ENCODE results near the gene SV2C.

Gene SV2C

GRCh38 chr5:76351577-76351976 is 268.4 kb downstream of the SV2C start:
- no peak for DNase-seq
- no peaks in the 10 kb centered on the region for H3K4me1 ChIP-seq (ENCODE audit: low read length)
- no peak overlapping the region for H3K4me3 ChIP-seq (ENCODE audit: low read length)
- H3K9me2 ChIP-seq (replicated peaks; ENCODE audit: insufficient read depth, low read length), result no peaks in the 10 kb centered on the region
- H3K27ac ChIP-seq (ENCODE audit: low read length), result no peak overlapping the region
- no peak overlapping the region for H3K4me2 ChIP-seq (ENCODE audit: low read depth, low read length)
- H3F3A ChIP-seq (ENCODE audit: insufficient read depth, low read length), result no peaks in the 10 kb centered on the region
- no peaks in the 10 kb centered on the region for H4K20me1 ChIP-seq (ENCODE audit: insufficient read depth, low read length)
- no peaks in the 10 kb centered on the region for H3K79me2 ChIP-seq (ENCODE audit: low read length)
- TF ChIP-seq EZH2phosphoT487 (IDR thresholded peaks at IDR 0.05; ENCODE audit: low read length) (no peak), CTCF (IDR thresholded peaks at IDR 0.05; ENCODE audit: low read length) (no peak), EZH2 (optimal IDR thresholded peaks at IDR 0.05; ENCODE audit: low read depth, low read length) (no peak)
- no peaks in the 10 kb centered on the region for H3K9me3 ChIP-seq (replicated peaks; ENCODE audit: insufficient read depth, low read length)
- H3K9ac ChIP-seq (ENCODE audit: low read length), result no peak overlapping the region
- H2AFZ ChIP-seq (ENCODE audit: low read length), result no peak overlapping the region
- no peaks in the 10 kb centered on the region for H3K36me3 ChIP-seq (replicated peaks; ENCODE audit: insufficient read depth, low read length)
- no peaks in the 10 kb centered on the region for H3K27me3 ChIP-seq (replicated peaks; ENCODE audit: insufficient read depth, low read length)

DNA sequence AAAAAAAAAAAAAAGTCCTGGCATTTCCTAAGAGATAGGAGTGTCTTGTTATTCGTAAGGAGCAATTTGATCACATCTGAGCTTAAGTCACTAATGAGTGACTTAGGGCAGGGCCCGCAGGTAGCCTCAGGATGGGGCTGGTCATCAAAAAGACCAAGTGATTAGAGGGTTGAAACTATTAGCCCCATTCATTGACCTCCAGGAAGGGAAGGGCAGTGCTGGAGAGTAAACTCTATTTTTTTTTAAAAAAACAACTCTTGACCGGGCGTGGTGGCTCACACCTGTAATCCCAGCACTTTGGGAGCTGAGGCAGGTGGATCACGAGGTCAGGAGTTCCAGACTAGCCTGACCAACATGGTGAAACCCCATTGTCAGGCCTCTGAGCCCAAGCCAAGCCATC is 273.7 kb downstream of the SV2C start:
- no peak overlapping the region for H3K27ac ChIP-seq (ENCODE audit: low read length)
- no peaks in the 10 kb centered on the region for H3K9me3 ChIP-seq (replicated peaks; ENCODE audit: insufficient read depth, low read length)
- no peak overlapping the region for H3K4me3 ChIP-seq (ENCODE audit: low read length)
- no peaks in the 10 kb centered on the region for H4K20me1 ChIP-seq (ENCODE audit: insufficient read depth, low read length)
- DNase-seq, result no peak
- no peak overlapping the region for H2AFZ ChIP-seq (ENCODE audit: low read length)
- no peaks in the 10 kb centered on the region for H3K79me2 ChIP-seq (ENCODE audit: low read length)
- no peak overlapping the region for H3K9ac ChIP-seq (ENCODE audit: low read length)
- no peaks in the 10 kb centered on the region for H3K36me3 ChIP-seq (replicated peaks; ENCODE audit: insufficient read depth, low read length)
- TF ChIP-seq EZH2phosphoT487 (IDR thresholded peaks at IDR 0.05; ENCODE audit: low read length), result no peak
- no peak for TF ChIP-seq EZH2 (optimal IDR thresholded peaks at IDR 0.05; ENCODE audit: low read depth, low read length)
- no peak for TF ChIP-seq CTCF (IDR thresholded peaks at IDR 0.05; ENCODE audit: low read length)
- H3K27me3 ChIP-seq (replicated peaks; ENCODE audit: insufficient read depth, low read length), result no peaks in the 10 kb centered on the region
- H3K4me1 ChIP-seq (ENCODE audit: low read length), result no peaks in the 10 kb centered on the region
- no peak overlapping the region for H3K4me2 ChIP-seq (ENCODE audit: low read depth, low read length)
- H3K9me2 ChIP-seq (replicated peaks; ENCODE audit: insufficient read depth, low read length), result no peaks in the 10 kb centered on the region
- no peaks in the 10 kb centered on the region for H3F3A ChIP-seq (ENCODE audit: insufficient read depth, low read length)

- no peaks in the 10 kb centered on the region for H3K9me2 ChIP-seq (replicated peaks; ENCODE audit: insufficient read depth, low read length)
- H4K20me1 ChIP-seq (ENCODE audit: insufficient read depth, low read length), result no peaks in the 10 kb centered on the region
- no peaks in the 10 kb centered on the region for H3K9me3 ChIP-seq (replicated peaks; ENCODE audit: insufficient read depth, low read length)
- H3K4me2 ChIP-seq (ENCODE audit: low read depth, low read length), result no peak overlapping the region
- no peak for DNase-seq
- no peaks in the 10 kb centered on the region for H3F3A ChIP-seq (ENCODE audit: insufficient read depth, low read length)
- H3K27ac ChIP-seq (ENCODE audit: low read length), result no peak overlapping the region
- H3K4me1 ChIP-seq (ENCODE audit: low read length), result no peaks in the 10 kb centered on the region
- H3K27me3 ChIP-seq (replicated peaks; ENCODE audit: insufficient read depth, low read length), result no peaks in the 10 kb centered on the region
- no peaks in the 10 kb centered on the region for H3K36me3 ChIP-seq (replicated peaks; ENCODE audit: insufficient read depth, low read length)
- TF ChIP-seq EZH2 (optimal IDR thresholded peaks at IDR 0.05; ENCODE audit: low read depth, low read length) (no peak), EZH2phosphoT487 (IDR thresholded peaks at IDR 0.05; ENCODE audit: low read length) (no peak), CTCF (IDR thresholded peaks at IDR 0.05; ENCODE audit: low read length) (no peak)
- H3K9ac ChIP-seq (ENCODE audit: low read length), result no peak overlapping the region
- H3K4me3 ChIP-seq (ENCODE audit: low read length), result no peak overlapping the region
- H2AFZ ChIP-seq (ENCODE audit: low read length), result no peak overlapping the region
- H3K79me2 ChIP-seq (ENCODE audit: low read length), result no peaks in the 10 kb centered on the region
These were observed 280.4 kb downstream of the SV2C start for GRCh38 chr5:76363352-76364225.
